Psoas muscle (tissue), 8 donors: ENCODE results near the gene RNF111. TPM values are rescaled to one million over a fixed set of nuclear protein-coding genes. Genes with fewer than 3 reads are reported as not detected.

Source experiments
- ATAC-seq, 4 donors: fragments of 200-7000 bp; cut with Tn5 transposase; one replicate each; pipeline ENCODE4 v1.9.1; 2020; ENCODE audit warnings: moderate library complexity in 3 of 4, mild to moderate bottlenecking in 2 of 4
- DNase-seq, 2 donors: peaks; one replicate each; pipeline ENCODE4 v3.0.0-alpha.2; 2020
- H3K27ac ChIP-seq: fragments of 200-600 bp; one replicate; pipeline ENCODE4 v1.8.0; 2022
- H3K27me3 ChIP-seq, 3 donors: fragments of 200-600 bp in 1 of 3; one replicate each; pipeline versions ENCODE4 v1.6.1 to v1.8.0; 2013 to 2022; ENCODE audit warnings: low read length in 2 of 3, mild to moderate bottlenecking in 2 of 3, moderate library complexity in 1 of 3; ENCODE audit not compliant: insufficient read depth in 3 of 3
- H3K36me3 ChIP-seq, 2 donors: fragments of 200-600 bp in 1 of 2; one replicate each; pipeline versions ENCODE4 v1.6.1 to v1.8.0; 2013 to 2022; ENCODE audit warnings: low read depth in 1 of 2, mild to moderate bottlenecking in 1 of 2, moderate library complexity in 1 of 2; ENCODE audit not compliant: insufficient read depth in 1 of 2
- H3K4me1 ChIP-seq: fragments of 200-600 bp; one replicate; pipeline ENCODE4 v1.8.0; 2022
- H3K4me3 ChIP-seq: fragments of 200-600 bp; one replicate; pipeline ENCODE4 v1.8.0; 2022; ENCODE audit warnings: mild to moderate bottlenecking
- H3K9me3 ChIP-seq: fragments of 200-600 bp; one replicate; pipeline ENCODE4 v1.8.0; 2022
- CTCF ChIP-seq: fragments of 200-600 bp; IDR thresholded peaks from one replicate; pipeline ENCODE4 v1.8.0; 2022; ENCODE audit warnings: antibody characterized with exemption
- WGBS, 3 donors: extraction: QIAGEN DNeasy Blood & Tissue Kit; methylation state at CpG; one replicate each; pipeline versions ENCODE4 v1.1.6 to v1.1.7; 2013; 5-methylcytosine and 5-hydroxymethylcytosine counted together
- intact Hi-C, 2 donors: fragments of 100-400 bp; cut with DNase I; formaldehyde crosslinking; loops; one replicate each; pipeline versions ENCODE4 v1.11.0 to v1.14.2; 2022
- polyA plus RNA-seq, 3 donors: library from polyadenylated mRNA; stranded (reverse); fragments of 200-250 nt; gene quantifications; one replicate each; pipeline ENCODE4 v1.2.3, GENCODE V29; 2013
- total RNA-seq, 4 donors: library from RNA; stranded (reverse); fragmentation: NEBNext Ultra II Directional in 2 of 4; extraction: Animal tissue kit (Norgen Biotek cat#: 25700) in 2 of 4; gene quantifications; one replicate each; pipeline versions ENCODE4 v1.2.1 to v1.2.4, GENCODE V29; 2021 to 2023
- donor health status: healthy with polysubstance abuse.
- donor health status: DM: no; HTN: no; CAD: no; lungs with moderate emphysema.
- donor health status: Bipolar disorder and iron deficiency.
- donor health status: healthy.
- donor health status: DM: yes; HTN: yes; CAD: no.
- donor health status: DM: no; HTN: no; CAD: no.
- donor health status: DM: no; HTN: no; CAD: no.
- donor health status: DM: yes; HTN: yes; CAD: no.

Gene RNF111
- total and polyA plus RNA-seq, 7 donors = 8.3 to 26.9 (median 18.3) TPM

GRCh38 chr15:59001946-59002345 is 14.5 kb downstream of the RNF111 start:
- DNase-seq (no peak), ATAC-seq (no peak)
- 96 to 98% (median 98%) methylated on average over 5 of the region's 5 CpGs for WGBS, 3 donors
- H3K9me3 ChIP-seq = no peaks in the 10 kb centered on the region
- intact Hi-C loops = loop anchor here in 1 of 2 donors (10.0 kb wide), 1 partner anchor 1707 kb away; no protein-coding TSS in a partner anchor
- no peak for TF ChIP-seq CTCF
- peaks cover 0 to 31% of the 10 kb centered on the region in 2 donors for H3K36me3 ChIP-seq
- no peak overlapping the region for H3K4me3 ChIP-seq
- H3K4me1 ChIP-seq = peaks cover 7% of the 10 kb centered on the region
- H3K27ac ChIP-seq = no peak overlapping the region
- H3K27me3 ChIP-seq = no peaks in the 10 kb centered on the region

GRCh38 chr15:59002418-59002859 is 15.0 kb downstream of the RNF111 start:
- ATAC-seq (peak in 1 of 4 donors; percentile 26), DNase-seq (no peak)
- TF ChIP-seq CTCF = no peak
- 85 to 92% (median 87%) methylated on average over 2 of the region's 2 CpGs for WGBS, 3 donors
- Histone ChIP-seq H3K9me3 (no peaks in the 10 kb centered on the region), H3K27ac (no peak overlapping the region), H3K36me3 (peaks cover 0 to 31% of the 10 kb centered on the region in 2 donors), H3K27me3 (no peaks in the 10 kb centered on the region), H3K4me1 (peaks cover 2% of the 10 kb centered on the region), H3K4me3 (no peak overlapping the region)
- intact Hi-C loops = loop anchor here in 1 of 2 donors (10.0 kb wide), 1 partner anchor 1708 kb away; no protein-coding TSS in a partner anchor

- no peaks in the 10 kb centered on the region for H3K27me3 ChIP-seq
- intact Hi-C loops = loop anchor here in 1 of 2 donors (10.0 kb wide), 1 partner anchor 1711 kb away; no protein-coding TSS in a partner anchor
- no peaks in the 10 kb centered on the region for H3K9me3 ChIP-seq
- no peak for TF ChIP-seq CTCF
- no peak for DNase-seq
- peaks cover 7% of the 10 kb centered on the region for H3K4me1 ChIP-seq
- no peak for ATAC-seq
- WGBS, 3 donors = 84 to 87% (median 85%) methylated on average over 5 of the region's 5 CpGs
- H3K36me3 ChIP-seq = peaks cover 0 to 31% of the 10 kb centered on the region in 2 donors
- H3K27ac ChIP-seq = no peak overlapping the region
- H3K4me3 ChIP-seq = no peak overlapping the region
These were observed 18.1 kb downstream of the RNF111 start for GRCh38 chr15:59005579-59005978.

- H3K27me3 ChIP-seq = no peaks in the 10 kb centered on the region
- H3K4me1 ChIP-seq = peaks cover 7% of the 10 kb centered on the region
- H3K27ac ChIP-seq = no peak overlapping the region
- no peaks in the 10 kb centered on the region for H3K9me3 ChIP-seq
- no peak for TF ChIP-seq CTCF
- WGBS, 3 donors = 93 to 97% (median 96%) methylated on average over 6 of the region's 6 CpGs
- intact Hi-C loops = loop anchor here in 1 of 2 donors (10.0 kb wide), 1 partner anchor 1713 kb away; no protein-coding TSS in a partner anchor
- peaks cover 0 to 31% of the 10 kb centered on the region in 2 donors for H3K36me3 ChIP-seq
- DNase-seq = no peak
- no peak for ATAC-seq
- no peak overlapping the region for H3K4me3 ChIP-seq
These were observed 20.6 kb downstream of the RNF111 start for GRCh38 chr15:59008086-59008485.
